GM18868 (cell line): ENCODE data around the gene KLHL7.
"Not testable (repeated sequence)": the region's sequence is repeated elsewhere in the genome, so short reads cannot be mapped to it uniquely, and the experiment has no call there.

Experiments used
- ATAC-seq: cut with Tn5 transposase; IDR thresholded peaks from one replicate; pipeline ENCODE4 v1.9.1; 2021; ENCODE audit warnings: mild to moderate bottlenecking, moderate library complexity; ENCODE audit not compliant: unreplicated experiment

Gene KLHL7

DNA sequence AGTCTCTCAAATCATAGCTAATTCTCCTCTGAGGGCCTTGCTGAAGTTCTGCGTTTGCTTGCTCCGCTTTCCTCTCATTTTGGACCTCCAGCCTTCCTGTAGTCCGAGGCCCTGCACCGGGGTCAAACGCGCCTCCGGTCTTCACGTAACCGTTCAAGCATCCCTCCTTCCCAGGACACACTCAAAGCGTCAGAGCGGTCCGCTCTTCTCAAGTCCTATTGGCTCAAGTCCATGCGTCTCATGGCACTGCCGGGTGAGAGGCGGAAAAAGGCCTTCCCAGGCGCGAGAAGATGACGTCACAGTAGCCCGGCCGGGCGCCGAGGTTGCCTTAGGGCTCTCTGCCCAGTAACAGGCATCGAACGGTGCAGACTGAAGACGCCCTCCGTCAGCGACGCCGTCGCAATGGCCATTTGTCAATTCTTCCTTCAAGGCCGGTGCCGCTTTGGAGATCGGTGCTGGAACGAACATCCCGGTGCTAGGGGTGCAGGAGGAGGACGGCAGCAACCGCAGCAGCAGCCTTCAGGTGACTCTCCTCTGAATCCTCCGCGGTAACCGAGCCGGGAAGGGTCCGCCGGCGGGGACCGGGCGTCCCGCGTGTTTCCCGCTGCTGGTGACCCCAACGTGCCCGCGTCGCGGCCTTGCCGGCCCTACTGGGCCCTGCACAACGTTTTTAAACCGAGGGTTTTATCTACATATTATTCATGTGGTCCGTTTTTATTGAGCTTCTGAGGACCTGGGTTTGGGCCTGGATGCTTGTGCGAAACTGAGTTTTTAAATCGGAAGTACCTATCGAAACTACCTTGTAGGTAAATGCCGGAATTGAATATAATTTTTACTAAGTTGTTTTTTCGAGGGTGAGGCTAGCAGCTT lies 76.3 kb downstream of the KLHL7 start, which contains the start of gene NUP42:
Gene NUP42 (plus strand): TSS at position 365 of the 870 bp plus-strand sequence. CDS start 38 bp downstream, at position 403.
- peak; percentile 96 for ATAC-seq

- no peak for ATAC-seq
These were observed 77.9 kb downstream of the KLHL7 start for GRCh38 chr7:23183279-23184012.

- no peak for ATAC-seq
These were observed 78.7 kb downstream of the KLHL7 start for GRCh38 chr7:23184291-23184690.

GRCh38 chr7:23184709-23185359 lies 79.2 kb downstream of the KLHL7 start:
- no peak for ATAC-seq

DNA sequence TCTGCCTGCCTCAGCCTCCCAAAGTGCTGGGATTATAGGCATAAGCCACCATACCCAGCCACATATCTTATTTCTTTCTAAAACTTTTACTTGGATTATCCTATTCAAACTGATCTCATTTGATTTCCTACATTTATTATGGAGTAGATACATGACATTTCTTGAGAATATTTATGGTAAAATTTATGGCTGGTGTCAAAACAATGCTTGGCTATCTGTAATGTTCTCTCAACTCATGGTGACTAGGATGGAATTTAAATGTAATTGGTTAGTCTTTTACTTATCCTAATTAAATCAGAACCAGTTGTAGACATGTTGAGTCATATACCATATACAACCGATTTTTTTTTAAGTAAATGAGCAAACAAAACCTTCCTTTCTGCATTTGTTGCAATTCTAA lies 80.4 kb downstream of the KLHL7 start:
- no peak for ATAC-seq

DNA sequence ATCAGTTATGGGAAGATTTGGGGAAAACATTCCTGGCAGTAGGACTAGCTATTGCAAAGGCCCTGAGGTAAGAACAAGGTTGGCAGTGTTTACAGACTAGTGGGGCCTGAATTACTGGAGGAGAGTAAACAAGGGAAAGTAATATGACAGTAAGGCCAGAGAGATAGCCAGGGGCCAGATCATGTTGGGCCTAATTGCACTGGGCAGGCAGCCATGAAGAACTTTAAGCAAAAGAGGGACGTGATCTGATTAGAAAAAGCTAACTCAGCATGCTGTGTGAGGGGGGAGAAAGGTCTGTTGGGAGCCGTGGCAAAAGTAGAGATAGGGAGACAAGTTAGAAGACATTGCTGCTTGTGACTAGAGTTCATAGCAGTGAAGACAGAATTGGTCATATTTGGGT lies 85.4 kb downstream of the KLHL7 start:
- ATAC-seq = no peak

GRCh38 chr7:23193650-23194227 lies 88.2 kb downstream of the KLHL7 start:
- ATAC-seq = not testable (repeated sequence)

GRCh38 chr7:23196306-23196705 lies 90.7 kb downstream of the KLHL7 start:
- ATAC-seq = no peak

- not testable (repeated sequence) for ATAC-seq
These were observed 92.2 kb downstream of the KLHL7 start for GRCh38 chr7:23197745-23198144.

GRCh38 chr7:23200331-23200730 lies 94.7 kb downstream of the KLHL7 start:
- no peak for ATAC-seq

GRCh38 chr7:23204241-23204640 lies 98.7 kb downstream of the KLHL7 start:
- ATAC-seq = no peak

DNA sequence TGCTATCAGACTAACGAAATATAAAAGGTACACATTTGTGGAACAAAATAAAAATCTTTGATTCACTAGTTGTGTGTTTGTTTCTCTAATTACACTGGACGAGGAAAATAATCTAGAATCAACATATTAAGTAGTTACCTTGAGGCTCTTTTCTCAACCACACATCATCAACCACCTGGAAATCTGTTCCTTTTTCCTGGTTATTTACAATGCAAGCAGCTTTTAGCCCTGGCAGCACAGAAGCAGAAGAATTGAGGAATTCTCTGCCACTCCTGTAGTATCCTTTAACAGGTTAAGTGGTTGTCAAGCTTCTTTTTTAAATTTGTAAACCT lies 100.0 kb downstream of the KLHL7 start:
- ATAC-seq = no peak

GRCh38 chr7:23205909-23206767 lies 100.6 kb downstream of the KLHL7 start:
- ATAC-seq = no peak

DNA sequence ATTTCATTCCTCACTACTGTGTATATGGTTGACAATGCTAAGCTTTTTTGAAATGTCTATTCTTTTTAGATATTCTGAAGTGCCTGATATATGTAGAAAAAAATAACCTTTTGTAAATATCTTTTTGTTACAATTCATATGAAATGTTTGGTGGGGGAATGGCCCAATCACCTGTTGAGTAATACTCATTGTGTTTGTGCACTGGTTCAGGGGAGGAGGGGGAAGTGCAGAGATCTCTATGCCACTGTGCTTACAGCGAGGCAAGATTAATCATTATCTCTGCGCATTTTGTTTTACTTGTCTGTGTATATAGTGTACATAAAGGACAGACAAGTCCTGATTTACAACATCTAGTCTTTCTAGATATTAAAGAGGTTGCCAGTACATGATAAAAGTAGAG lies 101.4 kb downstream of the KLHL7 start:
- ATAC-seq = no peak

DNA sequence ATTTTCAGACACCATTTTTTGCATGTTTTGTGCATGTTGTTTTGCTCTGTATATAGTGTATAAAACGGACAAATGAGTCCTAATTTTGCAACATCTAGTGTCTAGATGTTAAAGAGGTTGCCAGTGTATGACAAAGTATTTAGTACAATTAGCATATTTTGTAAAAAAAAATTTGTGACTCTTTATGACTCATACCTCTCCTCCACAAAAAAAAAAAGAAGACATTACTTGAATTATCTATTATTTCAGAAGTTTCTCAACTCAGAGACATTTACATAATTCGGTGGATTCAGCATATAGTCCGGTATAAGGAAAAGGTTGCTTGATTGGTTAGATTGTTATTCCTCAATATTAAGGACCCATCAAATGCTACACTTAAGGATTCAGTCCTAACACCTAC lies 102.3 kb downstream of the KLHL7 start:
- no peak for ATAC-seq

GRCh38 chr7:23208316-23208715 lies 102.7 kb downstream of the KLHL7 start:
- ATAC-seq = no peak

DNA sequence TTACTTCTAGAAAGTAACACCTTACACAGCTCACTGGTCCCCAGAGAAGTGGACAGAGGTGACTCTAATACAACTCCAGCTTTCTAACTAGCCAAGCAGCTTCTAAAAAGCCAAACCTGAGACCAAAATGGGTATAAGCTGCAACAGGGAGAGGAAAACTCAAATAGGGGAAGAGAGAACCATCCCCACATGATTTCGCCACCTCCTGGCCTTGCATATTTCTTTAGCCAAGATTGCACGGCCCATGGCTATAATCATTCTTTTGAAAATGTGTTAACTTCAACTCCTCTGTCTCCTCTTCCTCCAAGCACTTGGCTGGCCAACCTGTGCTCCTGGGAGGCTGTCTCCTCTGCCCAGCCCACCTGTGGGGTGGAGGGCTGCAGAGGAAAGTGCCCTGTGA lies 104.9 kb downstream of the KLHL7 start:
- no peak for ATAC-seq

DNA sequence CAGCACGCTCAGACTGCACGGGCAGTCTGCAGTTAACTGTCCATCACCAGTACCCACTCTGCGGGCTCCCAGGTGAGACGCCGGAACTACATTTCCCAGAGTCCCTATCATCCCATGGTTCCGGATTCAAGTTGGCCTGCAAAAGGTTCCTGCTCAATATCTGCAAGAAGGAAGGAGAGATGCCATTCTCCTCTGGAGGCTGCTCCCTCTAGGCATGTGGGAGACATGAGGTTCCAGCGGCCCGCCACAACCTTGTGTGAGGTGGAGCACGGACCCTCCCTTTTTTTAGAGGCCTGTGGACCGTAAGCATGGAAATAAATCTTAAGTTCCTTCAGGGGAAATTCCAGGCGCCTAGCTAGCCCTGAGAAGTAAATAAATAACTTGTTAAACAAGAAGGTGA lies 106.0 kb downstream of the KLHL7 start:
- no peak for ATAC-seq

GRCh38 chr7:23212395-23212794 lies 106.8 kb downstream of the KLHL7 start:
- no peak for ATAC-seq

DNA sequence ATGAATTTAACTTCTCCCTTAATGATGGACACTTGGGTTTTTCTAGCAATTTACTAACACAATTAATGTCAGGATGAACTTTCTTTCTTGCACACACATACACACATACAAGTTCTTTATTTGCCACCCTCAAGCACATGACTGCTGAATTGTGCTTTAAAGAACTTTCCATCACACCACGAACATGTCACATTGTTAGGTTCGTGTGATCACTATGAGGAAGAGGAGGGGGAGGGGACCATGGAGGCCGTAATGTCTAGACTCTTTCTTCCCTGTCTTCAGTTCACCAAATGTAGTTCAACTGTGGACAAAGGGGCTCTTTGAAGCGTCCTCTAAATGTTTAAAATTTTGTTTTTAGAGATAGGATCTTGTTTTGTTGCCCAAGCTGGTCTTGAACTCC lies 107.3 kb downstream of the KLHL7 start:
- no peak for ATAC-seq
